Fibroblast of gingiva (primary cell): ENCODE data around the gene PTF1A.

Experiments
- DNase-seq: peaks from one replicate; pipeline ENCODE4 v3.0.0-alpha.2; 2011; ENCODE audit warnings: low read depth

The PTF1A gene, protein sequence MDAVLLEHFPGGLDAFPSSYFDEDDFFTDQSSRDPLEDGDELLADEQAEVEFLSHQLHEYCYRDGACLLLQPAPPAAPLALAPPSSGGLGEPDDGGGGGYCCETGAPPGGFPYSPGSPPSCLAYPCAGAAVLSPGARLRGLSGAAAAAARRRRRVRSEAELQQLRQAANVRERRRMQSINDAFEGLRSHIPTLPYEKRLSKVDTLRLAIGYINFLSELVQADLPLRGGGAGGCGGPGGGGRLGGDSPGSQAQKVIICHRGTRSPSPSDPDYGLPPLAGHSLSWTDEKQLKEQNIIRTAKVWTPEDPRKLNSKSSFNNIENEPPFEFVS

GRCh38 chr10:23191764-23192711 is at the start of gene PTF1A:
Gene PTF1A, plus strand, starts transcription at chr10:23192312. Its CDS starts 219 bp downstream, at chr10:23192531.
- DNase-seq: no peak

- no peak for DNase-seq
These were observed 45.9 kb upstream of the PTF1A start for GRCh38 chr10:23146258-23146657.

DNA sequence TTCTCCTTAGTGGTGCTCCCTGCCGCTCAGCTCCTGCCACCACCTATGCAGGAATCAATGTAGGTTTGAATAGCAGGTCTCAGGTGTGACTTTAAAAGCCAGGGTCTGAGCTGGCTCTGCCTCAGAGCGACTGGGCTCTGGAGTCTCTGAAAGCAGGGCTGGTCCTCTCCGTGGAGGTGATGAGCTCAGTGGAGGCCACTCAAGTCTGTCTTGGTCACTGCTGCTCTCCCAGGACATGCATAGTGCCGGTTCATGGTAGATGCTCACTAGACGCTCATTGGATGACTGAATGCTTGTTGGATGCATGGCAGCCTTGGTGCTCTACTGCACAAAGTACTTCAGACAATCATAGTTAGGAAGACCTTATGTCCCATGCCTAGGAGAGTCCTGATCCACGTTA is 45.1 kb upstream of the PTF1A start:
- DNase-seq: no peak

- no peak for DNase-seq
These were observed 43.9 kb upstream of the PTF1A start for GRCh38 chr10:23148214-23148613.

DNA sequence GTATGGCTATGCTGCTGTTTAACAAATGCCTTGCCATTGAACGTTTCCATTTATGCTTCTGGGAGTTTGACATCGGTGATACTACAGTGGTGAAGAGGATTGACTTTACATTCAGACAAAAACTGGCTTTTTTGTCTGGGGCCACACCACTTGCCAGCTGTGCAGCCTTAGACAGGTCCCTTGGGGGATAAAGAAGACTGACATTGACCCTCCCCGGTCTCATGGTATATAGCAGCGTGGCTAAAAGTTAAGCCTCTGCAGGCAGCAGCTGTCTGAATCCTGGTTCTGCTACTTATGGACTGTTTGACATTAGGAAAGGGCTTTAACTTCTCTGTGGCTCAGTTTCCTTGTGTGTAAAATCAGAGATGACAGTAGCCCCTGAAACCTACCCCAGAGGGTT is 42.0 kb upstream of the PTF1A start:
- DNase-seq: no peak

DNA sequence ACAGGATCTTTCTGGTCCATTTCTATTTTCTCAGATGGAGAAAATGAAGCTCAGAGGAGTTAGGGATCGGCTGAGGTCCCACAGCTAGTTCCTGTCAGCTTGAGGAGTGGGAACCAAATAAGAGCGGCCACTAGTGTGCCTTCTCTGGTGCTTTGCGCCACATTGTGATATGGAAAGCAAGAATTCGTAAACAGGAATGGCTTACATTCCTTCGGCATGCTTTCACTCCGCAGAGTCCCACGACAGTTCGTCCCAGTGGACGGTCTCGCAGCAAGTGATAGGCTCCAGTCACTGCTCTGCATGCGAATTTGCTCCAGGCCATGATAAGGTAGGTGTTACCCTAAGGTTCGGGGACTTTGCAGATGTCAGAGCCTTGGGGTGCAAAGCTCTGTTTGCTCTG is 41.5 kb upstream of the PTF1A start:
- DNase-seq: no peak

DNA sequence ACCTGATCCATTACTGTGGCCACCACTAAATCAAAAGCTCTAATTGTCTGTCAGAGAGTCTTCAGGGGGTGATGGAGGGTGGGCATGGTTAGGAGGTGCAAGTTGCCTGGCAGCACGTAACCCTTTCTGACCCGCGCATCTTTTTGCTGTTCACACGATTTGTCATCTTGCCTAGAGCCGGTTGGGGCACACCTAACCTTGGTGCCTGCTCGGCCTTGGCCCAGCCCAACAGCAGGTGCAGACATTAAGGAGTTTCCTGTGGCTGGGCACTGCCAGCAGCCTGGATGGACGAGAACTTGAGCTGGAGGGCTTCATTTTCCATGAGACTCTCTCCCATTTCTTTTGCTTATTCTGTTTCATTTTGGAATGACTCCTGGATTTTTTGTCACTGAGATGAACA is 41.0 kb upstream of the PTF1A start:
- no peak for DNase-seq

- peak; percentile 4 for DNase-seq
These were observed 36.9 kb upstream of the PTF1A start for GRCh38 chr10:23155169-23155568.

- DNase-seq: no peak
These were observed 35.5 kb upstream of the PTF1A start for GRCh38 chr10:23156447-23157150.

DNA sequence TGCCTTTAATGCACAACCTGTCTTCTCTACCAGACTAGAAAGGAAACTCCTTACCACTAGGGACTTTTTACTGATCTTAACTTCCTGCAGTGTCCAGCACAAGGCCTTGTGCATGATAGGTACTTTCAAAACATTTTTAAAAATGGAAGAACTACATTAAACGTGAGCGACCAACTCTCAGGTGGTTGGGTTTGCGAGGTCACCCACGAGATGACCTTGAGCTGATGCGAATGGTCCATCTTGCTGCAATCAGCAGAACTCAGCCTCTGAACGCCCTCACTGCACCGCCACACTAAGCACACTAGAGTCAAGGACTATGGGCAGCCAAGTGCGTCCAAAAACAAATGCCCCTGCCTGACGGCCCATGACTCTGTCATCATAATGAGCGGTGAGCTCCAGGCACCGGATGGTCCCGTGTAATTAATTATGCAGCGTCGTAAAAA is 34.9 kb upstream of the PTF1A start:
- DNase-seq: no peak

- DNase-seq: peak; percentile 30
These were observed 34.3 kb upstream of the PTF1A start for GRCh38 chr10:23157691-23158369.

- peak; percentile 50 for DNase-seq
These were observed 33.7 kb upstream of the PTF1A start for GRCh38 chr10:23158370-23158769.

GRCh38 chr10:23171232-23171876 is 20.8 kb upstream of the PTF1A start:
- peak; percentile 5 for DNase-seq

GRCh38 chr10:23172429-23173213 is 19.5 kb upstream of the PTF1A start:
- DNase-seq: no peak

- DNase-seq: no peak
These were observed 18.7 kb upstream of the PTF1A start for GRCh38 chr10:23173214-23174073.

GRCh38 chr10:23174074-23174976 is 17.8 kb upstream of the PTF1A start:
- DNase-seq: no peak

- DNase-seq: no peak
These were observed 17.1 kb upstream of the PTF1A start for GRCh38 chr10:23174977-23175512.

DNA sequence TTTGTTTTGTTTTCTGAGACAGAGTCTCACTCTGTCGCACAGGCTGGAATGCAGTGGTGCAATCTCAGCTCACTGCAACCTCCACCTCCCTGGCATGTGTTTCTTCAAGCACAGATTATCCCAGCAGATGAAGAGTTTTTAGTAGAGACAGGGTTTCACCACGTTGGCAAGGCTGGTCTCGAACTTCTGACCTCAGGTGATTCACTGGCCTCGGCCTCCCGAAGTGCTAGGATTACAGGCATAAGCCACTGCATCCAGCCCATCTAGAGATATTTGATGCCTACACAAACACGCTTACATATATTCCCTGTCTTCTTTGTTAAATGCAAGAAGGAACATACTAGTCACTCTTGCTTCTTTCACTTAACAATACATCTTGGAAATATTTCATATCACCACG is 5.9 kb upstream of the PTF1A start:
- no peak for DNase-seq
